ENCODE data around the gene FICD.
"Not testable (repeated sequence)": the region's sequence is repeated elsewhere in the genome, so short reads cannot be mapped to it uniquely, and the experiment has no call there.

DNA sequence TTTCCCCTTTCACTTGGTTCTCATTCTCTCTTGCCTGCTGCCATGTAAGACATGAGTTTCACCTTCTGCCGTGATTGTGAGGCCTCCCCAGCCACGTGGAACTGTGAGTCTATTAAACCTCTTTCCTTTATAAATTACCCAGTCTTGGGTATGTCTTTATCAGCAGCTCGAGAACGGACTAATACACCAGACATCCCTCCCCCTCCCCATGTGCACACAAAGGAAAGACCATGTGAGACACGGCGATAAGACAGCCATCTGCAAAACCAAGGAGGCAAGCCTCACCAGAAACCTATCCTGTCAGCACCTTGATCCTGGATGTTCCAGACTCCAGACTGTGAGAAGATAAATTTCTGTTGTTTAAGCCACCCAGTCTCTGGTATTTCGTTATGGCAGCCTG is 29.7 kb upstream of the FICD start:
- TF ChIP-seq POLR2AphosphoS5, GABPA (IDR thresholded peaks at IDR 0.05; ENCODE audit: low read depth): not testable (repeated sequence)
- TF ChIP-seq, protein P1, sequence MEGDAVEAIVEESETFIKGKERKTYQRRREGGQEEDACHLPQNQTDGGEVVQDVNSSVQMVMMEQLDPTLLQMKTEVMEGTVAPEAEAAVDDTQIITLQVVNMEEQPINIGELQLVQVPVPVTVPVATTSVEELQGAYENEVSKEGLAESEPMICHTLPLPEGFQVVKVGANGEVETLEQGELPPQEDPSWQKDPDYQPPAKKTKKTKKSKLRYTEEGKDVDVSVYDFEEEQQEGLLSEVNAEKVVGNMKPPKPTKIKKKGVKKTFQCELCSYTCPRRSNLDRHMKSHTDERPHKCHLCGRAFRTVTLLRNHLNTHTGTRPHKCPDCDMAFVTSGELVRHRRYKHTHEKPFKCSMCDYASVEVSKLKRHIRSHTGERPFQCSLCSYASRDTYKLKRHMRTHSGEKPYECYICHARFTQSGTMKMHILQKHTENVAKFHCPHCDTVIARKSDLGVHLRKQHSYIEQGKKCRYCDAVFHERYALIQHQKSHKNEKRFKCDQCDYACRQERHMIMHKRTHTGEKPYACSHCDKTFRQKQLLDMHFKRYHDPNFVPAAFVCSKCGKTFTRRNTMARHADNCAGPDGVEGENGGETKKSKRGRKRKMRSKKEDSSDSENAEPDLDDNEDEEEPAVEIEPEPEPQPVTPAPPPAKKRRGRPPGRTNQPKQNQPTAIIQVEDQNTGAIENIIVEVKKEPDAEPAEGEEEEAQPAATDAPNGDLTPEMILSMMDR (IDR thresholded peaks at IDR 0.05; ENCODE audit: insufficient read depth, low read length) = not testable (repeated sequence)
